ENCODE results near the gene STARD10.

DNA sequence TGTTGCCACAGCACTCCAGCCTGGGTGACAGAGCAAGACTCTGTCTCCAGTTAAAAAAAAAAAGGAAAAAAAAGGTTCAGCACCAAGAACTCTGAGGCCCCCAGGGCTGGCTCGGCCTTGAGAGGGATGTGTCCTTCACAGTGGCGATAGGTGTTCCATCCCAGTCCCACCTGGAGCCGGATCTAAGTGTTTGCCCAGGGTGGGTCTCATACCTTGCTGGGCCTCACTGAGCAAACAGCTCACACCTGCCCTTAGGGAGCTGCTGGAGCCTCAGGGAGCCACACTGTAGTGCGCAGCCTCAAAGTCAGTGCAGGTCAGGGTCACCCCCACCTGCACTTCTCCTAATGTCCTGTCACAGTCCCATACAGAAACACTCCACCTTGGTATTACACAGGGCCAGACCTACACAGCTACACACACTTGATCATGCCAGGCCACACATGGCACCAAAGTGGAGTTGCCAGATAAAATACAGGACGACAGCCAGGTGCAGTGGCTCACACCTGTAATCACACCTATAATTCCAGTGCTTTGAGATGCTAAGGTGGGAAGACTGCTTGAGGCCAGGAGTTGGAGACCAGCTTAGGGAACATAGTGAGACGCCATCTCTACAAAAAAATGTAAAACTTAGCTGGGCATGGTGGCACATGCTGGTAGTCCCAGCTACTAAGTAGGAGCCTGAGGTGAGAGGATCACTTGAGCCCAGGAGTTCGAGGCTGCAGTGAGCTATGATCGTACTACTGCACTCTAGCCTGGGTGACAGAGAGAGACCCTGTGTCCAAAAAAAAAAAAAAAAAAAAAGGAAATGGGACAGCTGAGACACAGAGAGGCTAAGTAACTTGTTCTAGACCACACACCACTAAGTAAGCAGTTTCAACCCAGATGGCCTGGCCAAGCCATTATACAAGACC lies 7.3 kb downstream of the STARD10 start:
- TF ChIP-seq ARID2 (IDR thresholded peaks at IDR 0.05) = no peak
- TF ChIP-seq ZNF224 (CRISPR knock-in tag; IDR thresholded peaks at IDR 0.05) = no peak
- TF ChIP-seq SRSF7 (optimal IDR thresholded peaks at IDR 0.05; ENCODE audit: low read depth, low read length) = no peak
- TF ChIP-seq CC2D1A (IDR thresholded peaks at IDR 0.05) = no peak
- TF ChIP-seq, protein P1, sequence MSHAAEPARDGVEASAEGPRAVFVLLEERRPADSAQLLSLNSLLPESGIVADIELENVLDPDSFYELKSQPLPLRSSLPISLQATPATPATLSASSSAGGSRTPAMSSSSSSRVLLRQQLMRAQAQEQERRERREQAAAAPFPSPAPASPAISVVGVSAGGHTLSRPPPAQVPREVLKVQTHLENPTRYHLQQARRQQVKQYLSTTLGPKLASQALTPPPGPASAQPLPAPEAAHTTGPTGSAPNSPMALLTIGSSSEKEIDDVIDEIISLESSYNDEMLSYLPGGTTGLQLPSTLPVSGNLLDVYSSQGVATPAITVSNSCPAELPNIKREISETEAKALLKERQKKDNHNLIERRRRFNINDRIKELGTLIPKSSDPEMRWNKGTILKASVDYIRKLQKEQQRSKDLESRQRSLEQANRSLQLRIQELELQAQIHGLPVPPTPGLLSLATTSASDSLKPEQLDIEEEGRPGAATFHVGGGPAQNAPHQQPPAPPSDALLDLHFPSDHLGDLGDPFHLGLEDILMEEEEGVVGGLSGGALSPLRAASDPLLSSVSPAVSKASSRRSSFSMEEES (CRISPR knock-in tag; IDR thresholded peaks at IDR 0.05) = no peak
- no peak for TF ChIP-seq HMG20B (CRISPR knock-in tag; IDR thresholded peaks at IDR 0.05)
- TF ChIP-seq, protein P2, sequence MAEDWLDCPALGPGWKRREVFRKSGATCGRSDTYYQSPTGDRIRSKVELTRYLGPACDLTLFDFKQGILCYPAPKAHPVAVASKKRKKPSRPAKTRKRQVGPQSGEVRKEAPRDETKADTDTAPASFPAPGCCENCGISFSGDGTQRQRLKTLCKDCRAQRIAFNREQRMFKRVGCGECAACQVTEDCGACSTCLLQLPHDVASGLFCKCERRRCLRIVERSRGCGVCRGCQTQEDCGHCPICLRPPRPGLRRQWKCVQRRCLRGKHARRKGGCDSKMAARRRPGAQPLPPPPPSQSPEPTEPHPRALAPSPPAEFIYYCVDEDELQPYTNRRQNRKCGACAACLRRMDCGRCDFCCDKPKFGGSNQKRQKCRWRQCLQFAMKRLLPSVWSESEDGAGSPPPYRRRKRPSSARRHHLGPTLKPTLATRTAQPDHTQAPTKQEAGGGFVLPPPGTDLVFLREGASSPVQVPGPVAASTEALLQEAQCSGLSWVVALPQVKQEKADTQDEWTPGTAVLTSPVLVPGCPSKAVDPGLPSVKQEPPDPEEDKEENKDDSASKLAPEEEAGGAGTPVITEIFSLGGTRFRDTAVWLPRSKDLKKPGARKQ (CRISPR knock-in tag; IDR thresholded peaks at IDR 0.05) = no peak
- TF ChIP-seq ZNF384 (IDR thresholded peaks at IDR 0.05; ENCODE audit: low read depth, low read length) = no peak
- no peak for TF ChIP-seq HNRNPH1 (optimal IDR thresholded peaks at IDR 0.05; ENCODE audit: low read depth, low read length)
- no peak for TF ChIP-seq ATF7 (IDR thresholded peaks at IDR 0.05)
- TF ChIP-seq CHD4 (IDR thresholded peaks at IDR 0.05; ENCODE audit: insufficient read depth, insufficient replicate concordance, low read depth, low read length, poor library complexity, severe bottlenecking) = no peak
- no peak for TF ChIP-seq MCM7 (IDR thresholded peaks at IDR 0.05)

Measured in K562 (cell line).